ENCODE results near the gene KRTAP10-12. TPM values are rescaled to one million over a fixed set of nuclear protein-coding genes. Genes with fewer than 3 reads are reported as not detected.
A peak's percentile ranks its signal among the peaks of the same experiment; 100 is the strongest.

The KRTAP10-12 gene
- total RNA-seq, 4 donors from 2014 or later = 1.3 to 2.9 TPM; not detected in 2

DNA sequence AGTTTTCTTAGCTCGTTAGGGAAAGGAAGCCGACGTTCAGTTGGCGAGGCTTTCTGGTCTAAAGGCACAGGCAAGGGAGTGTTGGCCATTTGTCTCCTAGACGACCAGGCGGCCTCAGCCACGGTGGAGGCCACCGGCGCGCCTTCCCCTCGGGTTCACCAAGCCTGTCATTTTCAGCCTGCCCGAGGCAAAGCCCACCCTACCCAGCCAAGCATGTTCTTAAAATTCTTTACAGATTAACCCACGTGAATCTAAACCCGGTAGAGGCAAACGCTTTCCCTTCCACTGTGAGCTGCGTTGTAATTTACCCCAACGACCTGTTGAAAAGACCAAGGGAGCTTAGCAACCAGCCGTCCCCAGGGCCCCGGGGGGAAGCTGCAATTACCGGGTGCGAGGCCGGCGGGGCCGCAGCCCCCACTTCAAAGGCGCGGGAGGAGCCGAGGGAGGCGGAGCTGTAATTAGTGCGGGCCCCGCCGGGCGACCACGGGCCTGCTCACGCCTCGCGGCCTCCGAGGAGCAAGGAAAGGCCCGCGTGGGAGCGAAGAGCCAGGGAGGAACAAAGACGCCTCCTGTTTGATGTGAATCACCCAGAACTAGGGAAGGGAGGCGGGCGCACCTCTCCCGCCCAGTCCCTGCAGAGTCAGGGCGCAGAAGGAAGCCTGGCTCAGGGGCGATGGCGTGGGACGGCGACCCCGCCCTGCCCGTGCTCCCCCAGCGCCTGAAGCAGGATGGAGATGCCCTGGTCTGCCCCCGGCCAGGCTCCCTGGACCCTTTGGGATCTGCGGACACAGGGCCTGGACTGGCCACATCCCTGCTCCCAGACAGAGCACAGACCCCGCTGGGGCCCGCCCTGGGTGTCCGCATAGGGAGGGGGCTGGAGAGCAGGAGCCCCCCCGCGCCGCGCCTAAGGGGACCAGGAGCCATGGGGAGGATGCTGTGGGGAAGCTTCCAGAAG is 26.5 kb downstream of the KRTAP10-12 start:
- WGBS = 29% methylated on average over 15 of the region's 61 CpGs
- Histone ChIP-seq H3K4me1 (peaks cover 7% of the 10 kb centered on the region), H3K27ac (no peak overlapping the region), H3K27me3 (peaks cover 70% of the 10 kb centered on the region), H3K36me3 (no peaks in the 10 kb centered on the region), H3K4me3 (no peak overlapping the region), H3K9me3 (no peaks in the 10 kb centered on the region)
- DNase-seq (ENCODE audit: low spot score in 2 of 2) = peak; percentile 60 to 69
- no peak for TF ChIP-seq EP300 (IDR thresholded peaks at IDR 0.05)
- TF ChIP-seq POLR2A (IDR thresholded peaks at IDR 0.05) = no peak
- no peak for TF ChIP-seq CTCF (IDR thresholded peaks at IDR 0.05)
- no peak for TF ChIP-seq POLR2AphosphoS5 (IDR thresholded peaks at IDR 0.05)

DNA sequence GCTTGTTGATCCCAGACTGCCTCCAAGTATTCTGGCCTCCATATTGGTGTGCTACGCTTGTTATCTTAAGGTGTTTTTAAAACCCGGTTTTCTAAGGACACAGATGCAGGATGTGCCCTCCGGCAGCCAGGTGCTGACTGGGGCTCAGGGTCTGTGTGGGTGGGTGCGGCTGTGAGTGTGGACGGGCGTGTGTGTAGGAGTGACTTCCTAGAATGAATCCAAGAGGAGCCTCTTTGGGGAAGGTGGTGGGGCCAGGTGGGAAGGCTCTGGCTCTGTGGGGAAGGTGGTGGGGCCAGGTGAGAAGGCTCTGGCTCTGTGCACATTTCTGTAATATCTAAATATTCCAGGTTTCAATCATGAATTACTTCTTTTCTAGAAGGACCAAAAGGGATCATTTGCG is 27.2 kb downstream of the KRTAP10-12 start:
- TF ChIP-seq CTCF (IDR thresholded peaks at IDR 0.05) = no peak
- no peak for TF ChIP-seq POLR2AphosphoS5 (IDR thresholded peaks at IDR 0.05)
- no peak for TF ChIP-seq POLR2A (IDR thresholded peaks at IDR 0.05)
- no peak for TF ChIP-seq EP300 (IDR thresholded peaks at IDR 0.05)
- H3K27ac ChIP-seq = no peak overlapping the region
- no peaks in the 10 kb centered on the region for H3K36me3 ChIP-seq
- H3K27me3 ChIP-seq = peaks cover 65% of the 10 kb centered on the region
- peak; percentile 29 to 67 for DNase-seq (ENCODE audit: low spot score in 2 of 2)
- 82% methylated on average over 7 of the region's 7 CpGs for WGBS
- peaks cover 7% of the 10 kb centered on the region for H3K4me1 ChIP-seq
- H3K4me3 ChIP-seq = no peak overlapping the region
- H3K9me3 ChIP-seq = no peaks in the 10 kb centered on the region

DNA sequence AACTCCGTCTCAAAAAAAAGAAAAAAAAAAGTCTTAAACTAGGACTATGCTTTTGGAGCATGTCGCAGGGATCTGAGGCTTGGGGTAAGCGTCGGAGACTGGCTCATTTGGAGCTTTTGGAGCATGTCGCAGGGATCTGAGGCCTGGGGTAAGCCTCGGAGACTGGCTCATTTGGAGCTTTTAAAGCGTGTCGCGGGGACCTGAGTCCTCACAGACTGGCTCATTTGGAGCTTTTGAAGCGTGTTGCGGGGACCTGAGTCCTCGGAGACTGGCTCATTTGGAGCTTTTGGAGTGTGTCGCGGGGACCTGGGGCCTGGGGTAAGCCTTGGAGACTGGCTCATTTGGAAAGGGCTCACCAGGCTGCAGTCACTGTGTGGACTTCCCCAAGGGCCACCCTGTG is 28.0 kb downstream of the KRTAP10-12 start:
- no peak overlapping the region for H3K27ac ChIP-seq
- peaks cover 7% of the 10 kb centered on the region for H3K4me1 ChIP-seq
- H3K36me3 ChIP-seq = no peaks in the 10 kb centered on the region
- H3K4me3 ChIP-seq = no peak overlapping the region
- H3K9me3 ChIP-seq = no peaks in the 10 kb centered on the region
- DNase-seq (ENCODE audit: low spot score in 2 of 2) = peak; percentile 17 to 50
- WGBS = 88% methylated on average over 14 of the region's 14 CpGs
- TF ChIP-seq POLR2AphosphoS5 (IDR thresholded peaks at IDR 0.05) (no peak), POLR2A (IDR thresholded peaks at IDR 0.05) (no peak), CTCF (IDR thresholded peaks at IDR 0.05) (no peak), EP300 (IDR thresholded peaks at IDR 0.05) (no peak)
- H3K27me3 ChIP-seq = peaks cover 71% of the 10 kb centered on the region

DNA sequence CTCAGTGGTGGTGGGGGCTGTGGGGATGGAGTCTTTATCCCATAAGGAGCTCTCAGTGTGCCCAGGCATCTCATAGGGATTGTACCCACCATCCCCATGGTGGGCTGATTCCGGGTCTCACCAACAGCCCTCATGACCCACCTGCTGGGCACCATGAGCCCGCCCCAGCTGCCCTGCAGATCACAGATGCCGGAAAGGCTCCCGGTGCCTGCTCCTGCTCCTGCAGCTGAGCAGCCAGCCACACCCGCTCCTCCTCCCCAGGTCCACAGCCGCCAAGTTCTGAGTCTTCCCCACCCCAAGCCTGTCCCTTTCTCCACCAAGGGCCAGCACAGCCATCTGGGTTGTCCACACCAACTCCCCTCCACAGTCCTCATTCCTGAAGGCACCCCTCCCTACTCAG is 29.9 kb downstream of the KRTAP10-12 start:
- H3K27ac ChIP-seq = no peak overlapping the region
- peaks cover 7% of the 10 kb centered on the region for H3K4me1 ChIP-seq
- H3K36me3 ChIP-seq = no peaks in the 10 kb centered on the region
- 62% methylated on average over 6 of the region's 6 CpGs for WGBS
- H3K9me3 ChIP-seq = no peaks in the 10 kb centered on the region
- H3K4me3 ChIP-seq = no peak overlapping the region
- no peak for TF ChIP-seq POLR2A (IDR thresholded peaks at IDR 0.05)
- DNase-seq (ENCODE audit: low spot score in 2 of 2) = peak; percentile 33 to 74
- peaks cover 63% of the 10 kb centered on the region for H3K27me3 ChIP-seq

DNA sequence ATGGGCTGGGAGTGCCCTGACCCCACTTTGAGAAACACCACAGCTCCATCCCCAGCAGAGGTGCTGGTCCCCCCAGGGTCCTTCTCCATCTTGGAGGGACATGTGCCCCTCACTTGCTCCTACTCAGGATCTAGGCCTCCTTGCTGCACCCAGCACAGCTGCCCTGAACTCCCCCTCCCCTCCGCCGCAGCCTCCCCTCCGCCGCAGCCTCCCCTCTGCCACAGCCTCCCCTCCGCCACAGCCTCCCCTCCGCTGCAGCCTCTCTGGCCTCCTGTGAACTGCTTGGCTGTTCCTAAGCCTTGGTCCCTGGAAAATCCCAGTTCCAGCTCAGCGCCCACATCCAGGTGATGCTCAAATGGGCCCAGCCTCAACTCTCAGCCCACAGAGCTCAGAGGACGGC is 30.3 kb downstream of the KRTAP10-12 start:
- Histone ChIP-seq H3K36me3 (no peaks in the 10 kb centered on the region), H3K9me3 (no peaks in the 10 kb centered on the region), H3K27ac (no peak overlapping the region), H3K4me3 (no peak overlapping the region), H3K4me1 (peaks cover 7% of the 10 kb centered on the region), H3K27me3 (peaks cover 66% of the 10 kb centered on the region)
- TF ChIP-seq POLR2A (IDR thresholded peaks at IDR 0.05) (no peak), POLR2AphosphoS5 (IDR thresholded peaks at IDR 0.05) (no peak), EP300 (IDR thresholded peaks at IDR 0.05) (no peak), CTCF (IDR thresholded peaks at IDR 0.05) (no peak)
- peak; percentile 44 to 66 for DNase-seq (ENCODE audit: low spot score in 2 of 2)
- 90% methylated on average over 8 of the region's 8 CpGs for WGBS
